Measurements from ENCODE around the gene GATA3.

Gene GATA3

GRCh38 chr10:8076933-8077332 is 22.4 kb downstream of the GATA3 start:
- no peak for DNase-seq (ENCODE audit: low read depth)
- no peak overlapping the region for H3K4me3 ChIP-seq (ENCODE audit: control insufficient read depth, low read depth, low read length)
- no peak for TF ChIP-seq CTCF (IDR thresholded peaks at IDR 0.05; ENCODE audit: control insufficient read depth, insufficient read depth, low read depth, low read length, missing control alignments)

DNA sequence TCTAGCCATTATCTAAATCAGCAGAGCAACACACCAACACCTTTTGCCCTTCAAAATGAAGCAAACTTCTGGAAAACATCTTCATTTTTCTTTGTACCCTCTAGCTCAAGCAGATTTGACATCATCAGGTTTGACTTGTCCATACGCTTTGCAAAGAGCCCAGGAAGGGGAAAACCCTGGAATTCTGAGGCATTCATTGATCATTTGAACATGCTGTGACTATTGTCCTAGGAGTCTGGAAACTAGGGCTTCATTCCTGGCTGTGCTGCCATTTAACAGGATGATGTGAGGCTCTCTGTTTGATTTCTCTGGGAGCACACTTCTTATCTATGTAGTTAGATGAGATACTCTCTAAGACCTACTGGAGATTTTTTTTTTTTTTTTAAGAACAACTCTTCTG is 23.5 kb downstream of the GATA3 start:
- DNase-seq (ENCODE audit: low read depth): no peak
- H3K4me3 ChIP-seq (ENCODE audit: control insufficient read depth, low read depth, low read length): no peak overlapping the region
- no peak for TF ChIP-seq CTCF (IDR thresholded peaks at IDR 0.05; ENCODE audit: control insufficient read depth, insufficient read depth, low read depth, low read length, missing control alignments)

DNA sequence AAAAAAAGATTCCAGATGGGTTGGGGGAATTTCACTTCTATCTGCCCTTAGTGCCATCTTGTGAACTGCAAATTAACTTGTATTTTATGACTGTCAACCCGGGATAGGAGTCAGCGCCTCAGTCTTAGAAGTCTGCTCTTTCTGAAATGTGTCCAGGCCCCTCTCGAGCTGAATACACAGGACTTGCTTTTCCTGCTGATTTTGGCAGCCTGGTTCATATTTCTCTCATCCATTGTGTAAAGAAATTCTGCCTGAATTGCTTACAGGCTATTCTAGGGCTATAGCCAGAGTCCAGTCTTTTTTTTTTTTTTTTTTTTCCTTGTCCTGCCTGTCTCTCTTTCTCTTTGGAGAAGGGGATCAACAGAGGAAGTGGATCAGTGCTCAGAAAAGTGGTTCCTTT is 24.6 kb downstream of the GATA3 start:
- H3K4me3 ChIP-seq (ENCODE audit: control insufficient read depth, low read depth, low read length): no peak overlapping the region
- TF ChIP-seq CTCF (IDR thresholded peaks at IDR 0.05; ENCODE audit: control insufficient read depth, insufficient read depth, low read depth, low read length, missing control alignments): no peak
- no peak for DNase-seq (ENCODE audit: low read depth)

DNA sequence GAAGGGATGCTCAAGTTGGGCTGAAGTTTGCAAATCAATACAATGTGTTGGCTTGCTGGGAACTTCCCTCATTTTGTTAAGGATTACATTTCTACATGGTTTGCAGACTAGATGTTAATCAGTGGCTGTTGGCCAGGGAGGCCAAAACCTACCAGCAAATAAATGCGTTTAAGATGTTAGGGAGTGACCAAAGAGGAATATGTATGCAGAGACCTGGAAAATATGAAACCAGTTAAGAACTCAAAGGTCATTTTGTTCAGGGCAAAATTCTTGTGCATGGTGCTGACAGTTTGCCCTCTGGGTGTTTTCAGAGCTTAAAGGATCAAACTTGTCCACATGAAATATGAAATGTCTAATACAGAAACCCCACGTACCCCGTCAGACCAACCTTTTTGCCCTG is 30.3 kb downstream of the GATA3 start:
- H3K4me3 ChIP-seq (ENCODE audit: control insufficient read depth, low read depth, low read length): no peak overlapping the region
- TF ChIP-seq CTCF (IDR thresholded peaks at IDR 0.05; ENCODE audit: control insufficient read depth, insufficient read depth, low read depth, low read length, missing control alignments): no peak
- no peak for DNase-seq (ENCODE audit: low read depth)

DNA sequence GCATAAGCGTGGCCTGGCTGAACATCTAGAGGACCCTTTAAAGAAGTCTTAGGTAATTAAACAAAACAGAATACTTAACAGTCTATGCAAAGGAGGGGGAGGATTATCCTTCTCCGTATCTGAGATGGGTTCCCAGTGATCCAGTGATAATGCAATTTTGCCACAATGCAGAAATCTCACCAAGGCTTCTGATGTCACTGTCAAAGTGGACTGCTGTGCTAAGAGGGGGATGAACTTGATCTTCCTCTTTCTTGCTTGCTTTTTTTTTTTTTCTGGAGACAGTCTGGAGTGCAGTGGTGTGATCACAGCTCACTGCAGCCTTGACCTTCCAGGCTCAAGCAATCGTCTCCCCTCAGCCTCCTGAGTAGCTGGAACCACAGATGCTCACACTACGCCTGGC is 30.8 kb downstream of the GATA3 start:
- TF ChIP-seq CTCF (IDR thresholded peaks at IDR 0.05; ENCODE audit: control insufficient read depth, insufficient read depth, low read depth, low read length, missing control alignments): no peak
- no peak for DNase-seq (ENCODE audit: low read depth)
- H3K4me3 ChIP-seq (ENCODE audit: control insufficient read depth, low read depth, low read length): no peak overlapping the region

DNA sequence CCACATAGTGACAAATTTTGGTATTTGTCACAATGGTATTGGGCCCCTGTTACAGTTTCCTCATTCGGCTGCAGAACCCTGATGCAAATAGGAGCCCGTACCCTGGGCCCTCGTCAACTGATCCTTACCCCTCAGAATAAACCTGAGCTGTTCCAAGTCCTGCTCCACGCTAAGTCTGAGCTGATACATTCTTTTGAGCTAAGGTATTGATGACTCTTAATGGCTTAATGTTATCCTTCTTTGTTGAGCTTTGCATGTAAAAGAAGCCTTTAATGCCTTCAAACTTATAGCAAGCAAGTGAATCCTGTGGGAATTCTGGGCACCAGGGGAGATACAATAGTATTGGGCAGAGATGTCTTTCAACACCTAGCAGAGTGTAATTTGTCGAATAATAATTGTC is 31.8 kb downstream of the GATA3 start:
- no peak for TF ChIP-seq CTCF (IDR thresholded peaks at IDR 0.05; ENCODE audit: control insufficient read depth, insufficient read depth, low read depth, low read length, missing control alignments)
- H3K4me3 ChIP-seq (ENCODE audit: control insufficient read depth, low read depth, low read length): no peak overlapping the region
- DNase-seq (ENCODE audit: low read depth): no peak

DNA sequence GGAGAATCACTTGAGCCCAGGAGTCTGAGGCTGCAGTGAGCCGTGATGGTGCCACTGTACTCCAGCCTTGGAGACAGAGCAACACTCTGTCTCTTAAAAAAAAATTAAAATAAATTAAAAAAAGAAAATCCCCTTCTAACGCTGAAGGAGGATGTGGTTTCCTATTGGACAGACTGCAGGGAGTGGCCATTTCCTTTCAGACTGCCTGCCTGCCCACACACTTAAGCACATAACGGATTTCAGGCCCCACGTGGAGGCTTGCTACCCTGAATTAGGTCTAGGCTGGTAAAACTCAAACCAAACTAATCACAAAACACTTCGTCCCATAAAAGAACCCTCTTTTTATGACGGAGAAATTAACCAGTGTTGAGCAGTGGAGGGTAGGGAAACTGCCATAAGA is 34.0 kb downstream of the GATA3 start:
- TF ChIP-seq CTCF (IDR thresholded peaks at IDR 0.05; ENCODE audit: control insufficient read depth, insufficient read depth, low read depth, low read length, missing control alignments): no peak
- no peak for DNase-seq (ENCODE audit: low read depth)
- H3K4me3 ChIP-seq (ENCODE audit: control insufficient read depth, low read depth, low read length): no peak overlapping the region

All from AG09309 (cell line).